HS-5 (cell line): Measurements from ENCODE around the gene SV2A.
A peak's percentile ranks its signal among the peaks of the same experiment; 100 is the strongest.
"Not testable (repeated sequence)": the region's sequence is repeated elsewhere in the genome, so short reads cannot be mapped to it uniquely, and the experiment has no call there.

Experiments used
- DNase-seq: peaks from one replicate; pipeline ENCODE4 v3.0.0-alpha.2; 2012; ENCODE audit warnings: low read depth

SV2A gene

GRCh38 chr1:149917571-149918144 lies at the start of gene SV2A:
Gene SV2A, minus strand, starts transcription at chr1:149917844. Its CDS starts 4,004 bp downstream, at chr1:149913840.
- no peak for DNase-seq

GRCh38 chr1:149967041-149967440 lies 49.4 kb upstream of the SV2A start:
- no peak for DNase-seq

- DNase-seq = no peak
These were observed 48.8 kb upstream of the SV2A start for GRCh38 chr1:149966405-149966804.

- no peak for DNase-seq
These were observed 47.8 kb upstream of the SV2A start for GRCh38 chr1:149965440-149965839.

- no peak for DNase-seq
These were observed 45.7 kb upstream of the SV2A start for GRCh38 chr1:149963358-149963757.

GRCh38 chr1:149962736-149963135 lies 45.1 kb upstream of the SV2A start:
- no peak for DNase-seq

- peak; percentile 47 for DNase-seq
These were observed 44.5 kb upstream of the SV2A start for GRCh38 chr1:149962039-149962647.

- DNase-seq = not testable (repeated sequence)
These were observed 39.9 kb upstream of the SV2A start for GRCh38 chr1:149957548-149957947.

GRCh38 chr1:149949911-149950310 lies 32.3 kb upstream of the SV2A start:
- DNase-seq = no peak

- DNase-seq = no peak
These were observed 27.6 kb upstream of the SV2A start for GRCh38 chr1:149945206-149945605.

GRCh38 chr1:149942885-149943284 lies 25.2 kb upstream of the SV2A start:
- no peak for DNase-seq

- DNase-seq = no peak
These were observed 24.6 kb upstream of the SV2A start for GRCh38 chr1:149942207-149942606.

- no peak for DNase-seq
These were observed 22.8 kb upstream of the SV2A start for GRCh38 chr1:149940427-149940826.

- DNase-seq = not testable (repeated sequence)
These were observed 21.0 kb upstream of the SV2A start for GRCh38 chr1:149938668-149939003.

GRCh38 chr1:149937759-149938158 lies 20.1 kb upstream of the SV2A start:
- DNase-seq = no peak

GRCh38 chr1:149936992-149937705 lies 19.5 kb upstream of the SV2A start:
- DNase-seq = no peak

- DNase-seq = no peak
These were observed 18.7 kb upstream of the SV2A start, which contains the start of gene MTMR11 for GRCh38 chr1:149936170-149936991. Gene MTMR11, minus strand, starts transcription at chr1:149936879. Its CDS starts 232 bp downstream, at chr1:149936647.

GRCh38 chr1:149934356-149934755 lies 16.7 kb upstream of the SV2A start:
- DNase-seq = no peak

GRCh38 chr1:149933208-149933607 lies 15.6 kb upstream of the SV2A start:
- no peak for DNase-seq

- DNase-seq = no peak
These were observed 14.8 kb upstream of the SV2A start for GRCh38 chr1:149932474-149932873.

- DNase-seq = no peak
These were observed 13.7 kb upstream of the SV2A start for GRCh38 chr1:149931212-149931790.

- no peak for DNase-seq
These were observed 12.2 kb upstream of the SV2A start for GRCh38 chr1:149929856-149930255.
